Measurements from ENCODE around the gene GLI1. TPM values are rescaled to one million over a fixed set of nuclear protein-coding genes. Genes with fewer than 3 reads are reported as not detected.

Gene GLI1
- total and polyA plus RNA-seq, 2 of the 13 experiments (the other 11 are each of a cell fraction or from before 2014, with no cell fraction given), result 0.09 to 0.20 TPM

DNA sequence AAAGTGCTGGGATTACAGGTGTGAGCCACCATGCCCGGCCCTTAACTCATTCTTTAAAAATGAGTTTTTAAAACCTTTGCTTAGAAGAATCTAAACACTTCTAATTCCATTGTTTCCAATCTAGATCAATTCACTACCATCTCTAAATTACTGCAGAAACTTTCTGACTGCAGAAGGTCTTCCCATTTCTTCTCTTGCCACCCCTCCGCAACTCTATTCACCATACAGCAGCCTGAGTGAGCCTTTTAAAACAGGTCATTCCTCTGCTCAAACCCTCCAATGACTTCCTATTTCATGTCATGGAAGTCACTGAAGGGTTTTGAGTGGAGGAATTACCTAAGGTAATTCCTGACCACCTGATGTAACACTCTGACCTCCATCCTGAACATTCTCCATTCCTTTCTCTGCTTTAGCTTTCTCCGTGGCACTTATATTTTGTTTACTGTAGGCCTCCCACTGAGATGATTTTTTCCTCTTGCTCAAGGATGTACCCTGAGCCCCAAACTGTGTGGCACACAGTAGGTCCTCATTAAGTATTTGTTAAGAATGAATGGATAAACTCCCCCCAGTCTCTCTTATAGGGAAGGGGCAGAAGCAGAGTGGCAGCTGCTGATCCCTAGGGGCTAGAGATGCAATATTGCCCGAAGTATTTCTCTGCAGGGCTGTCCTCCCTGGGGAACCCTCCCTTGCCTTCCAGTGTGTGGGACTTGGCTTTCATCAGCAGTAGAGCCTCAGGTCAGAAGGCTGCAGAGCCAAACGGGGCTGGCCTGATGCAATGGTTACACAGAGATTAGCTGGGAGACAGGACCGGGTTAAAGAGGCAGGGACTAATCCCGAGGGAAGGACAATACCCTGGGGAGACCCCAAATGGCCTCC lies 59.6 kb downstream of the GLI1 start (continued):
- TF ChIP-seq, protein P1, sequence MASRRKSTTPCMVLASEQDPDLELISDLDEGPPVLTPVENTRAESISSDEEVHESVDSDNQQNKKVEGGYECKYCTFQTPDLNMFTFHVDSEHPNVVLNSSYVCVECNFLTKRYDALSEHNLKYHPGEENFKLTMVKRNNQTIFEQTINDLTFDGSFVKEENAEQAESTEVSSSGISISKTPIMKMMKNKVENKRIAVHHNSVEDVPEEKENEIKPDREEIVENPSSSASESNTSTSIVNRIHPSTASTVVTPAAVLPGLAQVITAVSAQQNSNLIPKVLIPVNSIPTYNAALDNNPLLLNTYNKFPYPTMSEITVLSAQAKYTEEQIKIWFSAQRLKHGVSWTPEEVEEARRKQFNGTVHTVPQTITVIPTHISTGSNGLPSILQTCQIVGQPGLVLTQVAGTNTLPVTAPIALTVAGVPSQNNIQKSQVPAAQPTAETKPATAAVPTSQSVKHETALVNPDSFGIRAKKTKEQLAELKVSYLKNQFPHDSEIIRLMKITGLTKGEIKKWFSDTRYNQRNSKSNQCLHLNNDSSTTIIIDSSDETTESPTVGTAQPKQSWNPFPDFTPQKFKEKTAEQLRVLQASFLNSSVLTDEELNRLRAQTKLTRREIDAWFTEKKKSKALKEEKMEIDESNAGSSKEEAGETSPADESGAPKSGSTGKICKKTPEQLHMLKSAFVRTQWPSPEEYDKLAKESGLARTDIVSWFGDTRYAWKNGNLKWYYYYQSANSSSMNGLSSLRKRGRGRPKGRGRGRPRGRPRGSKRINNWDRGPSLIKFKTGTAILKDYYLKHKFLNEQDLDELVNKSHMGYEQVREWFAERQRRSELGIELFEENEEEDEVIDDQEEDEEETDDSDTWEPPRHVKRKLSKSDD (CRISPR knock-in tag; IDR thresholded peaks at IDR 0.05; ENCODE audit: low read depth), result no peak
- TF ChIP-seq, protein P2, sequence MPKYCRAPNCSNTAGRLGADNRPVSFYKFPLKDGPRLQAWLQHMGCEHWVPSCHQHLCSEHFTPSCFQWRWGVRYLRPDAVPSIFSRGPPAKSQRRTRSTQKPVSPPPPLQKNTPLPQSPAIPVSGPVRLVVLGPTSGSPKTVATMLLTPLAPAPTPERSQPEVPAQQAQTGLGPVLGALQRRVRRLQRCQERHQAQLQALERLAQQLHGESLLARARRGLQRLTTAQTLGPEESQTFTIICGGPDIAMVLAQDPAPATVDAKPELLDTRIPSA (CRISPR knock-in tag; IDR thresholded peaks at IDR 0.05; ENCODE audit: borderline replicate concordance), result no peak
- TF ChIP-seq, protein P3, sequence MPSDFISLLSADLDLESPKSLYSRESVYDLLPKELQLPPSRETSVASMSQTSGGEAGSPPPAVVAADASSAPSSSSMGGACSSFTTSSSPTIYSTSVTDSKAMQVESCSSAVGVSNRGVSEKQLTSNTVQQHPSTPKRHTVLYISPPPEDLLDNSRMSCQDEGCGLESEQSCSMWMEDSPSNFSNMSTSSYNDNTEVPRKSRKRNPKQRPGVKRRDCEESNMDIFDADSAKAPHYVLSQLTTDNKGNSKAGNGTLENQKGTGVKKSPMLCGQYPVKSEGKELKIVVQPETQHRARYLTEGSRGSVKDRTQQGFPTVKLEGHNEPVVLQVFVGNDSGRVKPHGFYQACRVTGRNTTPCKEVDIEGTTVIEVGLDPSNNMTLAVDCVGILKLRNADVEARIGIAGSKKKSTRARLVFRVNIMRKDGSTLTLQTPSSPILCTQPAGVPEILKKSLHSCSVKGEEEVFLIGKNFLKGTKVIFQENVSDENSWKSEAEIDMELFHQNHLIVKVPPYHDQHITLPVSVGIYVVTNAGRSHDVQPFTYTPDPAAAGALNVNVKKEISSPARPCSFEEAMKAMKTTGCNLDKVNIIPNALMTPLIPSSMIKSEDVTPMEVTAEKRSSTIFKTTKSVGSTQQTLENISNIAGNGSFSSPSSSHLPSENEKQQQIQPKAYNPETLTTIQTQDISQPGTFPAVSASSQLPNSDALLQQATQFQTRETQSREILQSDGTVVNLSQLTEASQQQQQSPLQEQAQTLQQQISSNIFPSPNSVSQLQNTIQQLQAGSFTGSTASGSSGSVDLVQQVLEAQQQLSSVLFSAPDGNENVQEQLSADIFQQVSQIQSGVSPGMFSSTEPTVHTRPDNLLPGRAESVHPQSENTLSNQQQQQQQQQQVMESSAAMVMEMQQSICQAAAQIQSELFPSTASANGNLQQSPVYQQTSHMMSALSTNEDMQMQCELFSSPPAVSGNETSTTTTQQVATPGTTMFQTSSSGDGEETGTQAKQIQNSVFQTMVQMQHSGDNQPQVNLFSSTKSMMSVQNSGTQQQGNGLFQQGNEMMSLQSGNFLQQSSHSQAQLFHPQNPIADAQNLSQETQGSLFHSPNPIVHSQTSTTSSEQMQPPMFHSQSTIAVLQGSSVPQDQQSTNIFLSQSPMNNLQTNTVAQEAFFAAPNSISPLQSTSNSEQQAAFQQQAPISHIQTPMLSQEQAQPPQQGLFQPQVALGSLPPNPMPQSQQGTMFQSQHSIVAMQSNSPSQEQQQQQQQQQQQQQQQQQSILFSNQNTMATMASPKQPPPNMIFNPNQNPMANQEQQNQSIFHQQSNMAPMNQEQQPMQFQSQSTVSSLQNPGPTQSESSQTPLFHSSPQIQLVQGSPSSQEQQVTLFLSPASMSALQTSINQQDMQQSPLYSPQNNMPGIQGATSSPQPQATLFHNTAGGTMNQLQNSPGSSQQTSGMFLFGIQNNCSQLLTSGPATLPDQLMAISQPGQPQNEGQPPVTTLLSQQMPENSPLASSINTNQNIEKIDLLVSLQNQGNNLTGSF (CRISPR knock-in tag; IDR thresholded peaks at IDR 0.05), result no peak
- no peak for TF ChIP-seq FLYWCH1 (CRISPR knock-in tag; IDR thresholded peaks at IDR 0.05)
- TF ChIP-seq, protein P4, sequence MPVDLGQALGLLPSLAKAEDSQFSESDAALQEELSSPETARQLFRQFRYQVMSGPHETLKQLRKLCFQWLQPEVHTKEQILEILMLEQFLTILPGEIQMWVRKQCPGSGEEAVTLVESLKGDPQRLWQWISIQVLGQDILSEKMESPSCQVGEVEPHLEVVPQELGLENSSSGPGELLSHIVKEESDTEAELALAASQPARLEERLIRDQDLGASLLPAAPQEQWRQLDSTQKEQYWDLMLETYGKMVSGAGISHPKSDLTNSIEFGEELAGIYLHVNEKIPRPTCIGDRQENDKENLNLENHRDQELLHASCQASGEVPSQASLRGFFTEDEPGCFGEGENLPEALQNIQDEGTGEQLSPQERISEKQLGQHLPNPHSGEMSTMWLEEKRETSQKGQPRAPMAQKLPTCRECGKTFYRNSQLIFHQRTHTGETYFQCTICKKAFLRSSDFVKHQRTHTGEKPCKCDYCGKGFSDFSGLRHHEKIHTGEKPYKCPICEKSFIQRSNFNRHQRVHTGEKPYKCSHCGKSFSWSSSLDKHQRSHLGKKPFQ (CRISPR knock-in tag; IDR thresholded peaks at IDR 0.05; ENCODE audit: insufficient replicate concordance), result no peak
- no peak for TF ChIP-seq FOSL1 (CRISPR knock-in tag; IDR thresholded peaks at IDR 0.05; ENCODE audit: borderline replicate concordance)
- no peak; the same call in 1 of the 2 replicates for TF ChIP-seq SMAD3 (CRISPR knock-in tag; IDR thresholded peaks at IDR 0.05)
- no peak for TF ChIP-seq ZNF577 (CRISPR knock-in tag; IDR thresholded peaks at IDR 0.05; ENCODE audit: borderline replicate concordance, low read depth)
- TF ChIP-seq NFE2L2 (IDR thresholded peaks at IDR 0.05; ENCODE audit: low read length), result no peak
- no peak for TF ChIP-seq ZNF260 (CRISPR knock-in tag; IDR thresholded peaks at IDR 0.05; ENCODE audit: borderline replicate concordance, low read depth)
- no peak for TF ChIP-seq KDM5A (IDR thresholded peaks at IDR 0.05; ENCODE audit: borderline replicate concordance, low read length)
- TF ChIP-seq ARNTL (CRISPR knock-in tag; IDR thresholded peaks at IDR 0.05), result no peak
- TF ChIP-seq HDAC6 (IDR thresholded peaks at IDR 0.05; ENCODE audit: low read depth, low read length), result no peak
- TF ChIP-seq, protein P5, sequence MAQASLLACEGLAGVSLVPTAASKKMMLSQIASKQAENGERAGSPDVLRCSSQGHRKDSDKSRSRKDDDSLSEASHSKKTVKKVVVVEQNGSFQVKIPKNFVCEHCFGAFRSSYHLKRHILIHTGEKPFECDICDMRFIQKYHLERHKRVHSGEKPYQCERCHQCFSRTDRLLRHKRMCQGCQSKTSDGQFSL (CRISPR knock-in tag; IDR thresholded peaks at IDR 0.05), result no peak
- no peak for TF ChIP-seq PAWR (CRISPR knock-in tag; IDR thresholded peaks at IDR 0.05; ENCODE audit: borderline replicate concordance)
- no peak for TF ChIP-seq ARNT2 (CRISPR knock-in tag; IDR thresholded peaks at IDR 0.05; ENCODE audit: low read depth)

Measured in HepG2 (cell line).